ES-I3 (cell line): ENCODE data around the gene WNK3.
A peak's percentile ranks its signal among the peaks of the same experiment; 100 is the strongest.

ENCODE experiments used
- H3K36me3 ChIP-seq: 2 replicates; pipeline ENCODE4 v1.6.1; 2013; ENCODE audit warnings: mild to moderate bottlenecking, low read length, control low read depth, moderate library complexity; ENCODE audit not compliant: insufficient read depth
- H3K4me1 ChIP-seq: 2 replicates; pipeline ENCODE4 v1.6.1; 2013; ENCODE audit warnings: mild to moderate bottlenecking, control low read depth, low read length; ENCODE audit not compliant: insufficient read depth
- H3K9ac ChIP-seq: 2 replicates; pipeline ENCODE4 v1.6.1; 2013; ENCODE audit warnings: low read depth, mild to moderate bottlenecking, low read length, moderate library complexity
- H3K9me3 ChIP-seq: 2 replicates; pipeline ENCODE4 v1.6.1; 2013; ENCODE audit warnings: mild to moderate bottlenecking, low read length, moderate library complexity; ENCODE audit not compliant: control insufficient read depth, insufficient read depth

WNK3 gene

DNA sequence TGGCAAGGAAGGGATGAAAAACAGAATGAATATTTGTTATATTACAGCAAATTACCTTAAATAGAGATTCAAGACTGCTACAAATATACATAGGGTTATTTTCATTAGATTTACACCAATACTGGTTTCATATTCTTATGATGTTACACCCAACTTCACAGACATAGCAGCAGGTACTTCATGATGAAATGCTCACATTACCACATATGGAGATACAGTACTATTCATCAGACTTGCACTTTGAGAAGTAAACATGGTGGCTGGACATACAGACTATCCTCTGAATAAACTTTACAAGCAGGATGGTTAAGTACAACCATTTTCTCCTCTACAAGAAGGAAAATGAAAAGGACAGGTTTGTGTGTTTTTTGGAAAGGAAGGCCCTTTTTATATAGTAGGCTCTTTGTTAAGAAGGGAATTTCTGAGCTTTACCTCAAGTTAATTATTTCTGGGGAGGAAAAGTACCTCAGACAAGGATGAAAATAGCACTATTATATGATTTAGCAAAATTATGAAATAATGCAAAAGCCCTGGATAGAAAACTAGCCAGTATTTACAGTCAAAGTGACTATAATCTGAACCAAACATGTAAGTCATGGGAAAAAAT lies 162.8 kb downstream of the WNK3 start:
- H3K36me3 ChIP-seq, result no peaks in the 10 kb centered on the region
- no peak overlapping the region for H3K9ac ChIP-seq
- no peaks in the 10 kb centered on the region for H3K9me3 ChIP-seq
- H3K4me1 ChIP-seq, result peaks cover 14% of the 10 kb centered on the region

DNA sequence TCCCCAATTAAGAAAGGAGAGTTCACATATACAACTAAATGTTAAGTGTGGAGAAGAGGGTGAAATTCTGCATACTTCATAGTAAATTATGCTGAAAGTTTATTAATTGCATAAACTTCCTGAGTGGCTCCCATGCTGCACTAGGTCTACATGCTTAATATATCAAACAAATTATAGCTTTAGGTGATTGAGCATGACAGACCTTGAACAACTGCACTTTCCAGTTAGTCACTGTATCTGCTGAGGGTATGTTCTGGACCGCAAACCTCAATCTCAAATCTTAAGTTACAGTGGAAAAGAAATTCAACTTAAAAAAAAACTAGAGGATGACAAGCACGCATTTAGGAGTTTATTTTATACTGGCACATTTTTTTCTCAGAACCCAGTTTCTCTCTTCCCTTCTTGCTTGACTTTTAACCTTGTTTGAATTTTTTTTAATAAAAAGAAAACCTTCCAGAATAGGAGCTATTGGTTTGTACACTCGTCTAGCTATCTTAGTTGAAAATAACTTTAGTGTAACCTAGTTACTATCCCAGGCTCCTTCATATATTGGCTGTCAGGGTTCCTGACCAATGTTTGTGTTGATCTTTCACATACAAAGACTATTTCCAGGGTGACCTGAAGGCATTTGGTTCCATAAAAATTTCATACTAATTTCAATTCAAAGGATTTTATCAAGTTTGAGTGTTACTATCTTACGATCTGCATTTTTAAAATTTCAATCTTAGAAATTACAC lies 164.6 kb downstream of the WNK3 start:
- Histone ChIP-seq H3K4me1 (peaks cover 4% of the 10 kb centered on the region; the same call in 1 of the 2 replicates), H3K9me3 (no peaks in the 10 kb centered on the region), H3K36me3 (no peaks in the 10 kb centered on the region), H3K9ac (no peak overlapping the region)

DNA sequence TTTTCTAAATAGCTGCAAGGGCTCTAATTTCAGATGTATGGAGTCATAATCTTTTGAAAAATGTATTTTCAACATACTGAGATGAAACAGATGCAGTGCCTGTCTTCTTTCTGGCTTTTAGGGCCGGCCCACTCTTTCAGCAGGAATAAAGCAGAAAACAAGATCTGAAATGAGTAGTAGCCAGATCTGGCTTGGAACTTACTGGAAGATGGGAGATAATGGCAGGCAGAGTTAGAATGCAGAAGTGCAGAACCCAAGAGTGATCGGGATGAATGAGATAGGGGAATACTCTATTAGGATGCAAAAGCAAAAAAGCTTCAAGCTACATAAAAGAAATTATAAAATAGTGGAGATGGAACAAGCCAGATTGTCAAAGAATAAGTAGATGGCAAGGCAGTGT lies 173.4 kb downstream of the WNK3 start:
- Histone ChIP-seq H3K4me1 (0 out of 2 replicates have a peak, but pooled peaks cover 11% of the 10 kb centered on the region), H3K9me3 (no peaks in the 10 kb centered on the region), H3K9ac (no peak overlapping the region), H3K36me3 (no peaks in the 10 kb centered on the region; the same call in 1 of the 2 replicates)

DNA sequence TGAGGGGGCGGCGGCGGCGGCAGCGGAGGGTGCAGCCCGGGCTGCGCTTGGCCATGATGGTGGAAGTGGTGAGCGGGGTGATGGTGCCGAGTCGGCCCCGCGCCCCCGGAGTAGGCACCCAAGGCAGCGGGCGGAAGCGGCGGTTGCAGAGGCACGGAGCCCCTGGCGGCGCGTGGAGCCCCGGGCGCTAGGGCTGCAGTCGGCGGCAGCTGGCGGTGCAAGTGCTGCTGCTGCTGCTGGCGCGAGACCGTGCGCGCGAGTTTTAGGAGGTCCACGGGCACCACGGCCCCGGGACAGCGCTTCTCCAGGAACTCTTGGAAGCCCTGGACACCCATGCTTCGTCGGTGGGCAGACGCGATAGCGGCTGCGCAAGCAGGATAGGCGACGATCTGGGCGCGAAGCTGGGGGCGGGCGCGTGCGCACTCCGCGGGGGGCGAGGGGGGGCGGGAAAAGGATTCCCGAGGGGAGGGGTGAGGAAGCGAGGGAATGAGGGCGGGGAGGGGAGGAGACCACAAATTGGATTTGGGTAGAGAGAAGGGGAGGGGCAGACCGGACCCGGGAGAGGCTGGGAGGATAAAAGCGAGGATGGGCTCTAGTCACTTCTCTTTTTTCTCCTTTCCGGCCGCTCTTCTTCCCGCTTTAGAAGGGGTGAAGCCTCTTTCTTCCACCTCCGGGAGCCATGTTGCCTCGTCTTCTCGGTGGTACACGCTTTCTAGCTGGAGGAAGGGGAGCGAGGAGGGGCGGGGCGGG lies 174.8 kb downstream of the WNK3 start, which contains the start of gene FAM120C:
Gene FAM120C (minus strand): TSS at position 391 of the 750 bp plus-strand sequence. CDS start 56 bp downstream, at position 335.
- Histone ChIP-seq H3K4me1 (peaks cover 11% of the 10 kb centered on the region; the same call in 1 of the 2 replicates), H3K36me3 (no peaks in the 10 kb centered on the region; the same call in 1 of the 2 replicates), H3K9me3 (no peaks in the 10 kb centered on the region), H3K9ac (peak within 1 kb of the TSS; percentile 58)

DNA sequence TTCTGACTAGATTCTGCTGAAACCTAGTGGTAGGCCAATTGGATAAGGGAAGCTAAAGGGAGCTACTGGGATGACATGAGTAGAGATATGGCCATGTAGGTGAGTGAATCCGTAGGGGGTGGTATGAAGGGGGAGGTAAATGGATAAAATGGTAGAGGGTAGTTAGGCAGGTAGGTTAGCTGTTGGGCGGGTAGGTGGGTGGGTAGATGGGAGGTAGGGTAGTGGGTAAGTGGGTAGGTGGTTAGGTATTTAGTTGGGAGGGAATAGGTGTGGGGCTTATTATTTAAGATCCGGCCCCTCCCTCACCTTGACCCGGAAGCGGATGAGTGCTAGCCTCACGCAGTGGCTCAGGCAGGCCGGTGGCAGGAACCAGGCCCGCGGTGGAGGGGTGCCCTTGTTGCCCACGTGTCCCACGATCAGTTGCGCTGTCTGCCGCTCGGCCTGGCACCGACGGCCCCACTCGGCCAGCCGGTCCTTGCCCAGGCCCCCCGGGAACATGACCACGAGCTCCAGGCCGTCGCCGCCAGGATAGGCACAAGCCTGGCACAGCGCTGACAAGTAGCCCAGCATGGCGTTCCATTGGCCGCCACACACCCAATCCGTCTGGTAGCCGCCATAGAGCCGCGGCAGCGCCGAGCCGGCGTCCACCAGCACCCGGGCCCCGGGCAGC lies 175.5 kb downstream of the WNK3 start:
- peak overlapping the region; percentile 58 for H3K9ac ChIP-seq
- H3K4me1 ChIP-seq, result peaks cover 11% of the 10 kb centered on the region; the same call in 1 of the 2 replicates
- no peaks in the 10 kb centered on the region for H3K9me3 ChIP-seq
- no peaks in the 10 kb centered on the region; the same call in 1 of the 2 replicates for H3K36me3 ChIP-seq

DNA sequence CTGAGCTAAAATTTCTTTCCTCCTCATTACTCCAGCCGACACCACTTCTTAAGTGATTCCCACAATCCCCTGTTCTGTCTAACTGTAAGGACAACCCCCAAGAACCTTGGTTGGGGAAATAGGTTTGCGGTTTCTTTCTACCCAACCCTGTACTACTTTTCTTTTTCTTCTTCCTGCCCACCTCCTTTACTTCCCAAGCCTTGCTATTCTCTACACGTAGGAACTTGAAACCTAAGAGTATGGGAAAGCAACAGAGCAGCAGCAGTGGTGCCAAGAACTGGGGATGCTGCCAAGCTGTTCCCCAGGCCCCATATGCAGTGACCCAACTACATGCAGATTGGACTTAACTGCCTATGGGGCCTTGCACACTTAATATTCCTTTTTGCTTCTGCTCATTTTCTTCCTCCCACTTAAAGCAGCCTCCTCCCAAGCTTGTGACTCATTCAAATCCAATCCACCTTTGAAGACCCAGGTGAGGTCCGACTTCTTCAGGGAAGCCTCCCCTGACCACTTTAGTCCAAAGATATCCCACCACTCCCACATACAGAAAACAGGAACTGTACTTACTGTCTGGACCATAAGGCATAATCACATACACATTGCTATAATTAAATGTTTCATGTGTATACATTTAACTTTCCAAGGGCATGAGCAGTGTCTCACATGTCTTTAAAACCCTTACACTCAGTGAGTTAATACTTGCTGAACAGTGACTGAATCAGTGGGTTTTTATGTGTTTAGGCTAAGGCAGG lies 176.5 kb downstream of the WNK3 start:
- H3K9ac ChIP-seq, result peak overlapping the region; percentile 58; the same call in 1 of the 2 replicates
- H3K36me3 ChIP-seq, result no peaks in the 10 kb centered on the region
- H3K9me3 ChIP-seq, result no peaks in the 10 kb centered on the region
- peaks cover 11% of the 10 kb centered on the region; the same call in 1 of the 2 replicates for H3K4me1 ChIP-seq

DNA sequence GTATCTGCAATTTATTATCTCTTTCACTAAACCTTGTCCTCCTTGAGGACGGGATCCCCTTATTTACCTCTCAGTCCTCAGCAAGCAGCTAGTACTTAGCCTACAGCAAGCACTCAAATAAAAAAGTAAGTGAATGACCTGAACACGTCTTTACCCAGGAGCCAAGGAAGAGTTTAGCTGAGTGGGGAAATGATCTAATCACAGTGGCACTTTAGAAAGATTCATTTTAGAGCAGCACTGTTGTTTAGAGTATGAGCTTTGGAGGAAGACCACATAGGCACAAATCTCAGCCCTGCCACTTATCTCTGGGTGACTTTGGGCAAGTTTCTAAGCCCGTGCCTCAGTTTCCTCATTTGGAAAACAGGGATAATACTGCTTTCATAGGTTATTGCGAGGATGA lies 177.4 kb downstream of the WNK3 start:
- peaks cover 11% of the 10 kb centered on the region; the same call in 1 of the 2 replicates for H3K4me1 ChIP-seq
- H3K9me3 ChIP-seq, result no peaks in the 10 kb centered on the region
- H3K9ac ChIP-seq, result peak overlapping the region; percentile 58; the same call in 1 of the 2 replicates
- H3K36me3 ChIP-seq, result no peaks in the 10 kb centered on the region

DNA sequence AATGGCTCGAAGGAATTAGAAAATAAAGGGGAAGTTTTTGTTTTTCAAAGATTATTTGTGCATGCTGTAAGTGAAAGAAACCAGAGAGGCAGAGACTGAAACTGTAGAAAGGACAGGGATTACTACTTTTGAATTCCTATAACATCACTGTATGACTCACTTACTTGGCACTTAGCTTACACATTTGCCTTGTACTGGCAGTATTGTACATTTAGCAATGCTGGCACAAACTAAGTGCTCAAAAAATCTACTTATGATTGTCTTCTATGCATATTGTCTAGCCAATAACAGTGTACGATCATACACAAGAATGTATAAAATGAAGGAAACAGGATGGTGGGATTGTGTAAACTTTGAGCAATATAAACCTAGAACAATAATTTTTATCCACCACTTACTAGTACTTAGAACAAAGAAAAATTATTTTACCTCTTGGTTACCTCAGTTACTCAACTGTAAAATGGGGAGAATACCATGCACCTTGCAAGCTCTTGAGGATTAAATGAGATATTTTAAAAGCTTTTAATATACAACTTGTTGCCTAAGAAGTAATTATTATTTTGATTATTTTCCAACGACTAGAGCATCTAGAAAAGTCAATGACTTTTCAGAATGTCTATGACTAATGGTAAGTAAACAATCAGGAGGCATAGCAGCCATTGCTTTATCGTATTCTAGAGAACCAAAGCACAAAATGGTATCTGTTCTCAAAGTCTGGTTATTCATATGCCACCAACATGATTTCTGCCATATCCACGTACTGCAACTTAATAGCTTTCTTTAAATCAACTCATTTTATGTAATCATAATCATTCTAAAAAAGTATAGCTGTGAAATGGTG lies 179.5 kb downstream of the WNK3 start:
- Histone ChIP-seq H3K36me3 (no peaks in the 10 kb centered on the region), H3K9ac (no peak overlapping the region), H3K4me1 (peaks cover 11% of the 10 kb centered on the region; the same call in 1 of the 2 replicates), H3K9me3 (no peaks in the 10 kb centered on the region)

DNA sequence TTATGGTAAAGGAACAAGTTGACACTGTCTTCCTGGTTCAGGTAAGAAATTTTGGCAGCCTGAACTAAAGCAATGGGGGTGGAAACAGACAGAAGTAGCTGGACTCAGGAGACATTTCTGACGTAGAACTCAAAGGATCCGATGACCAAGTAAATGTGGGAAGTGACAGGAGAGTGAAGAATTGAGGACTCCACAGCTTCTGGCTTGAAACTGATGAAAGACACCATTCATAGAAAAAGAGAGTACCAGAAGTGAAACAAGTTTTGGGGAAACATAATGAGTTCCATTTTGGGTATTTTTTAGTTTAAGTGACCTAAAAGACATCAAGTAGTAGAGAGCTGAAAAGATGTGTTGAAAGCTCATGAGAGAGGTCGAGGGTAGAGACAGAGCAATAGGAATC lies 180.5 kb downstream of the WNK3 start:
- H3K9ac ChIP-seq, result no peak overlapping the region
- H3K36me3 ChIP-seq, result no peaks in the 10 kb centered on the region
- H3K4me1 ChIP-seq, result peaks cover 11% of the 10 kb centered on the region; the same call in 1 of the 2 replicates
- H3K9me3 ChIP-seq, result no peaks in the 10 kb centered on the region

DNA sequence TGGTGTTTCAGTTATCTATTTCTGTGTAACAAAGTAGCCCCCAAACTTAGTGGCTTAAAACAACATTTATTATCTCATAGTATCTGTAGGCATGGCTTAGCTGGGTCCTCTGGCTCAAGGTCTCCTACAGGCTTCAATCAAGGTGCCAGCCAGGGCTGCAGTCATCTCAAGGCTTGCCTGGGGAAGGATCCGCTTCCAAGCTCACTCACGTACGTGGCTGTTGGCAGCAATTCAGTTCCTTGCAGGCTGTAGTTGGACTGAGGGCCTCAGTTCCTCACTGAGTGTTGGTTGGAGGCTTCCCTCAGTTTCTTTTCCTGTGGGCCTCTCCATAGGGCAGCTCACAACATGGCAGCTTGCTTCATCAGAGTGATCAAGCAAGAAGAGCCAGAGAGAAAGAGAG lies 184.1 kb downstream of the WNK3 start:
- H3K4me1 ChIP-seq, result no peaks in the 10 kb centered on the region; the same call in 1 of the 2 replicates
- no peaks in the 10 kb centered on the region for H3K9me3 ChIP-seq
- no peaks in the 10 kb centered on the region for H3K36me3 ChIP-seq
- H3K9ac ChIP-seq, result no peak overlapping the region

DNA sequence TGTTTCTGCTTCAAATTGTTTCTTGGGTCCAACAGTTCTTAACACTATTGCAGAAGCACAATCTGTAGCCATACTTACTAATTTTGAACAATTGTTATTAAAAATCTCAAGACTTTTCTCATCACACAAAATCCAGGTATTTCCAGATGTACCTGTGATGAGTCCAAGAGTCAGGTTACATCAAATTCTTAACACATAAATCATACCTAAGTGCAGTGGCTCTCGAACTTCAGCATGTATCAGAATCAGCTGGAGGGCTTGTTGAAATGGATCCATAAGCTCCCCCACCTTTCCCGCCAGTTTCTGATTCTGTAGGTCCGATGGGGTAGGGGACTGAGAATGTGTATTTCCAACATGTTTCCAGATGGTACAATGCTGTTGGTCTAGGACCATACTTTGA lies 185.4 kb downstream of the WNK3 start:
- Histone ChIP-seq H3K9me3 (no peaks in the 10 kb centered on the region), H3K4me1 (no peaks in the 10 kb centered on the region), H3K36me3 (no peaks in the 10 kb centered on the region), H3K9ac (no peak overlapping the region)

DNA sequence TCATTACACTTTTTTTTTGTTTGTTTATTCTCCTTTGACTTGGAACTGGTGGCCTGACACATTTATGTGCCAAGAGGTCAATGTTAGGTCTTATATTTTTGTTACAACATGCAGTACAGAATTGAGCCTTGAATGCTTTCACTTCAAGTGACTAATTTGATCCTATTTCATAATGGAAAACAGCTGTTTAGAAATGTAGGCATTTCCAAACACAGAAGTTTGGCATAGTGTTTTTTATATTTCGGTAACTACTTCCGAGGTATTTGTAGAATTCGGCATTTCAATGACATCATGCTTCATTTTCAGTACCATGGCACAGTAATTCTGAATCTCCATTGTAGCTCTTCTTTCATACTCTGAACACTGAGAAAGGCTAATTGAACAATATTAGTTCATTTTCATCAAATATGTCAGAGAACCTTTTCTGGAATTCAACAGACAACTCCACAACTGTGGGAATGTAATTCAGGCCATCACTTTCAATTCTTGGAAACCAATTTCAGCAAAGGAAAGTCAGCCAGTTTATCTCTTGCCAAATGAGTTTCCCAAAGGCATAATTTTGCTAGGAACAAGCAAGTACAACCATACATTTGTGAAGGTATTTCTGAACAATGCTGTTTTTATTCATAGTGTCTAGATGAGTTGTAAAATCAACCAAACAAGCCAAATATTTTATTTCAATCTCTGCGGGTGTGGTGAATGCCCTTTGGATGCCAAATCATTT lies 186.2 kb downstream of the WNK3 start:
- H3K4me1 ChIP-seq, result peaks cover 4% of the 10 kb centered on the region; the same call in 1 of the 2 replicates
- H3K9ac ChIP-seq, result no peak overlapping the region
- no peaks in the 10 kb centered on the region for H3K36me3 ChIP-seq
- H3K9me3 ChIP-seq, result no peaks in the 10 kb centered on the region
